ENCODE measurements around the gene RSKR.
"Not testable (repeated sequence)": the region's sequence is repeated elsewhere in the genome, so short reads cannot be mapped to it uniquely, and the experiment has no call there.

RSKR gene

DNA sequence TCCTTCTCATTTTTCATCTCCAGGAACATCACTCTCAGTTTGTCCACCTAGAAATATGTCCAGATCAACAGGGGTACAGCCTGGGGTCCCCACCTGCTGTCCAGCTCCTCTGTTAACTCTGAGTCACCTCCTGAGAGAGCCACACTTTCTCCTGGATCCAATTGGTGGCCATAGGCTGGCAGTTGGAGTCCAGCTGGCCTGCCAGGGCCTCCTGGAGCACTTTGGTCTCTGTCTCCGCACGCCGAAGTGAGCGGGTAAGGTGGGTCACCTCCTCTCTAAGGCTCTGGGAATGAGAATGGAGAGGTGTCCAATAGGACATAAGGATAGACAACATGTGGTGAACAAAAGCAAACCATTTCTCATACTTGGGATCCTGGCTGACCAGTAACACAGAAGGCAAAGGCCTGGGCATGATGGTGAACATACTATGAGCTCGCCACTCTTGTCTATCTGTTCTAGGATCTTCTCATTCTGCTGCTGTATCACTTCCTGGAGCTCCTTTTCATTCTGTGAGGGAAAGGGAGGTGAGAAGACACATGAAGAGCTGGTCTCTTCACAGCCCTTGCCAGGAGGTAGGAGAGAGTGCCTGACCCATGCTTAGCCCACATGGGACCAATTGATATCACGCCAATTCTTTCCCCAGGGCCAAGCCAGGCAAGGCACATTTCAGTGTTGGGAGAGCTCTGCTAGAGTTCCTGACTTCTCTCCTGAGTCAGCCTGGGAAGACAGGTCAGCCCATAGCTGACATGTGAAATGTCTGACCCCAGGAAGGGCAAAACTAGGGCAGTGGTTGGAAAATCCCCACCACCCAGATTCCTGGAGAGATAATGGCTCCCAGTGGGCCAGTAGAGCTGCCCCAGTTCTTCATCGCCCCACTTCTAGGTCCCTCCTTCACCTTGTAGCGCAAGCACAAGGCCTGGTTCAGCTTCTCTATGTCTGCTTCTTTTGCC is 35.5 kb downstream of the RSKR start:
- TF ChIP-seq, protein P1, sequence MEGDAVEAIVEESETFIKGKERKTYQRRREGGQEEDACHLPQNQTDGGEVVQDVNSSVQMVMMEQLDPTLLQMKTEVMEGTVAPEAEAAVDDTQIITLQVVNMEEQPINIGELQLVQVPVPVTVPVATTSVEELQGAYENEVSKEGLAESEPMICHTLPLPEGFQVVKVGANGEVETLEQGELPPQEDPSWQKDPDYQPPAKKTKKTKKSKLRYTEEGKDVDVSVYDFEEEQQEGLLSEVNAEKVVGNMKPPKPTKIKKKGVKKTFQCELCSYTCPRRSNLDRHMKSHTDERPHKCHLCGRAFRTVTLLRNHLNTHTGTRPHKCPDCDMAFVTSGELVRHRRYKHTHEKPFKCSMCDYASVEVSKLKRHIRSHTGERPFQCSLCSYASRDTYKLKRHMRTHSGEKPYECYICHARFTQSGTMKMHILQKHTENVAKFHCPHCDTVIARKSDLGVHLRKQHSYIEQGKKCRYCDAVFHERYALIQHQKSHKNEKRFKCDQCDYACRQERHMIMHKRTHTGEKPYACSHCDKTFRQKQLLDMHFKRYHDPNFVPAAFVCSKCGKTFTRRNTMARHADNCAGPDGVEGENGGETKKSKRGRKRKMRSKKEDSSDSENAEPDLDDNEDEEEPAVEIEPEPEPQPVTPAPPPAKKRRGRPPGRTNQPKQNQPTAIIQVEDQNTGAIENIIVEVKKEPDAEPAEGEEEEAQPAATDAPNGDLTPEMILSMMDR (IDR thresholded peaks at IDR 0.05): no peak
- Histone ChIP-seq H3K4me3 (ENCODE audit: low read depth in 1 of 2, low read length in 1 of 2) (no peak overlapping the region), H3K27ac (peak overlapping the region; percentile 27), H3K4me1 (ENCODE audit: control insufficient read depth in 1 of 2, insufficient read depth in 1 of 2, low read depth in 1 of 2, low read length in 1 of 2) (peaks cover 8 to 24% of the 10 kb centered on the region in 2 experiments), H3K36me3 (peaks cover 12% of the 10 kb centered on the region), H3K27me3 (no peaks in the 10 kb centered on the region), H3K9me3 (no peaks in the 10 kb centered on the region)

DNA sequence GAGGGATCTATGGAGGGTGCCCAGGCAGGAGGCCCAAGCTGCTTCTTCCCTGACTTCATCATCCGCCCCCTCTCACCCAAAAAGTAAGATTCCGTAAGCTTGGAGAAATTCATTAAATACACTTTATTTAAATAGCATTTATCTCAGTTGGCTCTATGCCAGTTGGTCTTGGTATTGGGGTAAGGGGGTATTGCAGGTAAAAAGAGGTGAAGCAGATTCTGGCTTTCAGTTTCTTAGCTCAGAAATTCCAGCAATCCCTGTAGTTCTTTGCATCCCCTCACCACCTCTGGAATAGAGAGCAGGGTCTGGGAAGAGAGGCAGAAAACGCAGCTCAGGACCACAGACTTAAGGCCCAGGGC is 36.5 kb downstream of the RSKR start:
- Histone ChIP-seq H3K4me1 (ENCODE audit: control insufficient read depth in 1 of 2, insufficient read depth in 1 of 2, low read depth in 1 of 2, low read length in 1 of 2) (peaks cover 8 to 24% of the 10 kb centered on the region in 2 experiments), H3K27me3 (no peaks in the 10 kb centered on the region), H3K9me3 (no peaks in the 10 kb centered on the region), H3K27ac (no peak overlapping the region), H3K36me3 (peaks cover 7% of the 10 kb centered on the region), H3K4me3 (ENCODE audit: low read depth in 1 of 2, low read length in 1 of 2) (no peak overlapping the region)
- TF ChIP-seq, protein P1 (IDR thresholded peaks at IDR 0.05): no peak

DNA sequence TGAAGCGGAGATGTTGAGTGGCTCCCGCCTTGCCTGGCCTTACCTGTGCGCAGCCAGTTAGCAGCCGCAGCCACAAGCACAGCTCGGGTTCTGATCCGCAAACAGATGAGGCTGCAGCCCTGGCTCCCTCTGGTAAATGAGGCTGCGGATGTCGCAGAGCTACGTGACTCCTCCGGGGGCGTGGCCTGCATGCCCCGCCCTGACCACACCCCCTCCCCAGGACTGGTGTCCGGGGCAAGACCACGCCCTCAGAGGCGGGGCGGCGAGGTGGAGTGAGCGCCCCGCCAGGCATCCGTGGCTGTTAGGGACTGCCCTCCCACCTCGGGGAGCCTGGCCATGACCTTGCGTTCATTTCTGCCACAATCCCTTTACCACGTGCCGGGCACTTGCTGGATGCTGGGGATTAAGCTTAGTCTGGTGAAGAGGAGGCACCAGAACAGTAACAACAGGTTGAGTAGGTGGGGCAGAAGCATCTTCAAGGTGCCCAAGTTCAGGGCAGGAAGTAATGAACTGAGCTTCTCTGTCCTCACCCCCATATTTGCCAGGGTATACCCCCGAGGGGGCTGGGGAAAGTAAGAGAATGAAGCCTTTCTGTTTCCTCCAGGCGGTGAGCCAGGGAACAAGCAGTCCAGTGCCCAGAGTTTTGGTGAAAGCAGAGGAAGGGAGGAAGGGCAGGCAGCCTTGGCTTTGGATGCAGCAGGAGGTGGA is 37.1 kb downstream of the RSKR start, which contains the start of gene ALDOC:
Gene ALDOC (minus strand): TSS at position 138 of the 708 bp plus-strand sequence. CDS start 1,363 bp downstream, outside the sequence.
- peaks cover 12 to 28% of the 10 kb centered on the region in 2 experiments for H3K4me1 ChIP-seq (ENCODE audit: control insufficient read depth in 1 of 2, insufficient read depth in 1 of 2, low read depth in 1 of 2, low read length in 1 of 2)
- no peaks in the 10 kb centered on the region for H3K9me3 ChIP-seq
- no peaks in the 10 kb centered on the region for H3K27me3 ChIP-seq
- H3K36me3 ChIP-seq: peaks cover 1% of the 10 kb centered on the region
- peak within 1 kb of the TSS; percentile 54 for H3K4me3 ChIP-seq (ENCODE audit: low read depth in 1 of 2, low read length in 1 of 2)
- TF ChIP-seq, protein P1 (IDR thresholded peaks at IDR 0.05): peak; percentile 33
- peak within 1 kb of the TSS; percentile 30 for H3K27ac ChIP-seq

DNA sequence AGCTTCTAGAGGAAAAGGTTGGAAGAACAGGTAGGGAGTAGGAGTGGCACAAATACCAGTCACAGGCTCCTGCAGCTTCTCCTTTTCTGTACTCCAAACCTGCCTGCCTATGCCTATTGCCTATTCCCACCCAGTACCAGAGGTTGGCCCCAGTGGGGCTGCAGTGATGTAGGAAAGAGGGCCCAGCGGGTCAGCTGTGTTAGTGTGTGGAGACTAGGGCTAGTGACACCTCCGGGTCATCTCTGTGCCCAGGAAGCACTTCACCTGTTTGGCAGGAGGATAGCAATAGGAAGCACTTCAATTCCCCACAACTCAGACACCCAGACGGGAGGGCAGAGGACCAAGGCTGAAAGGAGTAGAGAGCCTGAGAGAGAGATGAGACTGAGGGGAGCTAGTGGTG is 38.0 kb downstream of the RSKR start:
- H3K4me3 ChIP-seq (ENCODE audit: low read depth in 1 of 2, low read length in 1 of 2): peak overlapping the region in 1 of 2 experiments; percentile 54
- not testable (repeated sequence) for H3K36me3 ChIP-seq, H3K27me3 ChIP-seq, H3K9me3 ChIP-seq, H3K27ac ChIP-seq
- H3K4me1 ChIP-seq (ENCODE audit: control insufficient read depth in 1 of 2, insufficient read depth in 1 of 2, low read depth in 1 of 2, low read length in 1 of 2): peaks cover 16 to 32% of the 10 kb centered on the region in 2 experiments

DNA sequence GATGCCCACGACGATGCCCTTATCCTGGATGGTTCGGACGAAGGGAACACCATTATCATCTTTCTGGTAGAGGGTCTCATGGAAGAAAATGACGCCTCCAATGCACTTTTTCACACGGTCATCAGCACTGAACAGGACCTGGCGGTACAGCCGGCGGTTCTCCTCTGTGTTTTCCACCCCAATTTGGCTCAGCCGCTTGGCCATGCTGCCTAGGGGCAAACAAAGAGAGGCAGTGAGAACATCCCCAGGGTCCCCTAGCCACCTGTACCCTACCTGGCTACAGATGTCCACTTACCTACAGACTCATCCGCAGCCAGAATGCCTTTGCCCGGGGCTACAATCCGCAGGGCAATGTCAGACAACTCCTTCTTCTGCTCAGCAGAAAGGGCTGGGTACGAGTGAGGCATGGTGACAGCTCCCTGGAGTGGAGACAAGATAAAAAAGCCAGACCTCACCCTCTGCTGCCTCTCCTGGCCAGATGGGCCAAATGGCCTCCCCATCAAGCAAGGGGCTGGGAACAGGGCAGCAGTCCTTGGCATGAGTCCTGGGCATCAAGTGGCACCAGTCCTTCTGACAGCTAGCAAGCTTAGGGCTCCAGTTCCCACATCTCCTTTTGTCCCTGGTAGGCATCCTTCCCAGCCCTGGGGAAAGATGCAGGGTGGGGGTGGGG is 38.7 kb downstream of the RSKR start:
- Histone ChIP-seq H3K4me3 (ENCODE audit: low read depth in 1 of 2, low read length in 1 of 2) (peak overlapping the region in 1 of 2 experiments; percentile 54), H3K36me3 (no peaks in the 10 kb centered on the region), H3K27ac (no peak overlapping the region), H3K4me1 (ENCODE audit: control insufficient read depth in 1 of 2, insufficient read depth in 1 of 2, low read depth in 1 of 2, low read length in 1 of 2) (peaks cover 22 to 39% of the 10 kb centered on the region in 2 experiments), H3K9me3 (no peaks in the 10 kb centered on the region), H3K27me3 (no peaks in the 10 kb centered on the region)
- TF ChIP-seq, protein P1 (IDR thresholded peaks at IDR 0.05): no peak
